ENCODE results near the gene SV2B.

SV2B gene

DNA sequence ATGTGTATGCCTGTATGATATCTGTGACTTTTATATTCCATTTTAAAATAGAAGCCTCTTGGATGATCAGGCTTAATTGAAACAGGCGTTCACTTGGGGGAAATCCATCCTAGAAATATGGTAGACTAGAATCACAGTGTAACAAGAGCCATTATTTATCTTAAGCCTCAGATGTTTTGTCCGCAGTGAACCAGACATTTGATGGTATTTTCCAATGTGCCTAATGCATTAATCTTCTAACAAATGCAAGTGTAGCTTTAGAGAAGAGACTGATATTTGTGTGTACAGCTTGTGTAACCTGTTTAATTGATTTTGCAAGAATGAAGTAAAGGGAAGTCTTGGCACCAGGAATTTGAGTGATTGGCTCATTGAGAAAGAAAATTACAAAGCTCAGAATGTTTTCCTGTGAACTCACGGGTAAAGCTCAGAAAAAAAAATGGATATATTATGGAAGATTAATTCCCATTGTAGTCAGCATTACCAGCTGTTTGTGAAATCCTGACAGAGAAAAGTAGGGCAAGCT is 155.7 kb downstream of the SV2B start:
- DNase-seq (ENCODE audit: low read depth), result no peak
- TF ChIP-seq, protein P1, sequence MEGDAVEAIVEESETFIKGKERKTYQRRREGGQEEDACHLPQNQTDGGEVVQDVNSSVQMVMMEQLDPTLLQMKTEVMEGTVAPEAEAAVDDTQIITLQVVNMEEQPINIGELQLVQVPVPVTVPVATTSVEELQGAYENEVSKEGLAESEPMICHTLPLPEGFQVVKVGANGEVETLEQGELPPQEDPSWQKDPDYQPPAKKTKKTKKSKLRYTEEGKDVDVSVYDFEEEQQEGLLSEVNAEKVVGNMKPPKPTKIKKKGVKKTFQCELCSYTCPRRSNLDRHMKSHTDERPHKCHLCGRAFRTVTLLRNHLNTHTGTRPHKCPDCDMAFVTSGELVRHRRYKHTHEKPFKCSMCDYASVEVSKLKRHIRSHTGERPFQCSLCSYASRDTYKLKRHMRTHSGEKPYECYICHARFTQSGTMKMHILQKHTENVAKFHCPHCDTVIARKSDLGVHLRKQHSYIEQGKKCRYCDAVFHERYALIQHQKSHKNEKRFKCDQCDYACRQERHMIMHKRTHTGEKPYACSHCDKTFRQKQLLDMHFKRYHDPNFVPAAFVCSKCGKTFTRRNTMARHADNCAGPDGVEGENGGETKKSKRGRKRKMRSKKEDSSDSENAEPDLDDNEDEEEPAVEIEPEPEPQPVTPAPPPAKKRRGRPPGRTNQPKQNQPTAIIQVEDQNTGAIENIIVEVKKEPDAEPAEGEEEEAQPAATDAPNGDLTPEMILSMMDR (IDR thresholded peaks at IDR 0.05; ENCODE audit: insufficient read depth, low read depth, low read length, missing control alignments), result no peak
- no peak overlapping the region for H3K4me3 ChIP-seq (ENCODE audit: low read depth, low read length)

DNA sequence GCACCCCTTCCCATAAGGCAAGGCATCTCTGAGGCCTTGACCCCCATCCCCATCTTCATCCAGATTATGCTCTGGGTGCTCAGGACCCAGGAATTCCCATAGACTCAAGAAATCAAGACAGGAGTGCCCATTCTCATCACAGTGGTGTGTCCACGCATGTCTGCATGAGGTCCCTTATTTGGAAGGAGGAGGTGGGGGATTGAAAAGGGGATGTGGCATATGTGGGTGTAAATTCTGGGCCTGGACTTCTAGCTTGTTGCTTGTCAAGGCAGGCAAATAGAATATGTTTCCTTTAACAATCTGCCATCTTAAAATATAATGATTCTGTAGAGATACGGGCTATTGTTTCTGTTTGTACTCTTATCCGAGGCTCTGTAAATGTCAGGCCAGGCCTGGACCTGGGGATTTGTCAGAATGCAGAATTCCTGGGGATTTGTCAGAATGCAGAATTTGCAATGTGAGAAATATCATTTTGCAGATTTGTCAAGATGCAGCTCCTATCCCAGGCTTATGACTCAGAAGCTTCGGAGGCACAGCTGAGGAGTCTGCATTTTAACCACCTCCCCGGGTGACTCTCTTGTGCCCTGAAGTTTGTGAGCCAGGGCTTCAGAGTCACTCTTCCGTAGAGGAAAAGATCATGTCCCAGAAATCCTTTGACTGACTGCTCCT is 157.8 kb downstream of the SV2B start:
- TF ChIP-seq, protein P1 (IDR thresholded peaks at IDR 0.05; ENCODE audit: insufficient read depth, low read depth, low read length, missing control alignments), result no peak
- H3K4me3 ChIP-seq (ENCODE audit: low read depth, low read length), result no peak overlapping the region
- DNase-seq (ENCODE audit: low read depth), result no peak

DNA sequence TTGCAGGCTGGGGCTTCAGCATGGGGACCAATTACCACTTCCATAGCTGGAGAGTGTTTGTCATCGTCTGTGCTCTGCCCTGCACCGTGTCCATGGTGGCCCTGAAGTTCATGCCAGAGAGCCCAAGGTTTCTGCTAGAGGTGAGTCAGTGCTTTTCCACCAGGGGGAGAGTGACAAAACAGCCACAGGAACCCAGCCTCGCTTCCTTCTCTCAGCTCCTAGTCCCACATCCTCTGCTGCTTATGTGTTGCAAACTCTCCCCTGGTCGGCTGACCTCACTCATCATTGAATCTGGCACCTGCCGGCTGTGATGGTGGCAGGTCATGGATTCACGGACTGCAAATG is 158.3 kb downstream of the SV2B start:
- no peak overlapping the region for H3K4me3 ChIP-seq (ENCODE audit: low read depth, low read length)
- peak; percentile 28 for DNase-seq (ENCODE audit: low read depth)
- TF ChIP-seq, protein P1 (IDR thresholded peaks at IDR 0.05; ENCODE audit: insufficient read depth, low read depth, low read length, missing control alignments), result no peak

DNA sequence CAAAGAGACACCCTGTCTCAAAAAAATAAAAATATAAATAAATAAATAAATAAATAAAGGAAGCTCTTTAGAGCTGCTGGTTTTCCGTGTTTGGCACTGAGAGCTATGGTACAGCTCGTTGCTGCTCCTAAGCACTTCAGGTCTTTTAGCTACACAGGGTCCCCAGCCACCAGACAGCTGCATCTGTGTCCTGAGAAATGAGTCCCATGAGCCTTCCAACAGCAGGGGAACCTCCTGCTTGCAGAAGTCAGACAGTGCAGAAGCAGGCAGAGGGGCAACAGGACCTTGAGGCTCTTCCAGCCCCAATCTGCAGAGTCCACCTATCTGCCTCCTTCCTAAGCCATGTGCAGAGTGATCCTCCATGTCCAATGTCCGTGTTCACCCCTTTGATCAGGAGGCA is 159.0 kb downstream of the SV2B start:
- H3K4me3 ChIP-seq (ENCODE audit: low read depth, low read length), result no peak overlapping the region
- TF ChIP-seq, protein P1 (IDR thresholded peaks at IDR 0.05; ENCODE audit: insufficient read depth, low read depth, low read length, missing control alignments), result no peak
- no peak for DNase-seq (ENCODE audit: low read depth)

DNA sequence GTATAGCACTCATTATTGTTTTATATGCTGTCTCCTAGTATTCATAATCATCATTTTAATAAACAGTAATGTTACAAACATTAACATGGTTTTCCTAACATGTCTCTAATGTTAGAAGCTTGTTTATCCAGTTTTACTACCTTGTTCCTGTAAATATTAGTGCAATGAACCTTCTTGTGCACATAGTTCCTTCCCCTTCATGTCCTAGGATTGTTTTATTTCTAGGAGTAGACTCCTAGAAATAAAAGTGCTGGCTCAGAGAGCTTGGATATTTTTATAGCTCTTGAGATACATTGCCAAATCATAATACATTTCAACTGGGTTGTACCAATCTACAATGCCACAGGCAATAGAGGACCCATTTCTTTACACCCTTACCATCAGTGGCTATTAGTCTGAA is 161.3 kb downstream of the SV2B start:
- TF ChIP-seq, protein P1 (IDR thresholded peaks at IDR 0.05; ENCODE audit: insufficient read depth, low read depth, low read length, missing control alignments), result no peak
- no peak overlapping the region for H3K4me3 ChIP-seq (ENCODE audit: low read depth, low read length)
- no peak for DNase-seq (ENCODE audit: low read depth)

DNA sequence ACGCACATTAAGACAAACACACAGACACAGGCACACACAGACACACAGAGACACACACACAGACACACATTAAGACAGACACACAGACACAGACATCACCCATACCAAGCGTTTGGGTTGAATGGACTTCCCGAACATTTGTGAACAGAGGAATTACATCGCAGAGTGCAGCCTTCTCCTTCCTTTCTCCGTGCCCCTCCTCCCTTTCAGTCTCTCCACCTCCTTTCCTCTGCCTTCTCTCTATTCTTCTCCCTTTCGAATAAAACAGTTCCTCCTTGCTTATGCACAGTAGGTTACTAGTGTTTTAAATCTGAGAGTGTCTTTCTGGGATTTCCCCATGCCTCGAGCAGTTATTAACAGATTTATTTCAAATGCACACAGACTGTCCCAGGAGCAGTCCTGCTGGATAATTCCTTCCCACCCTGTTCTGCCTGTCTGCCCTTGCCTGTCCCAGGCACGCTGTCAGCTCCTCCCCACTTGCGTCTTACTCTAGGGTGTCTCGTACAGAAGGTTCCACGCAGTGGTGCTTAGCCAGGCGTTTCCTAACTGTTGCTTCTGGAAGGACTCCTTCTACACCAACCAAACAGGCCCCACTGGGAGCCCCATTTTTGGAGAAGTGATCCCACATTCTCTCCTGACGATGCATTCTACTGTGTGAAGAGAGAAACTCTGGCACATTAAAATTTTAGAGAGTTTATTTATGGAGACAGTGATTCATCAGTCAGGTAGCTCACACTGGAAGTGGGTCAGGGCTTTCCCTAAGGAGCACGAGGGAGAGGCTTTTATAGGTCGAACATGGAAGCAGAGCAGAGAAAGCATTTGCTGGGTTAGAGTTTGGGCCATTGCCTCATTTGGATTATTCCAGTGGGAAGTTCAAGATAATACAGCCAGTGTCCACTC is 163.8 kb downstream of the SV2B start:
- DNase-seq (ENCODE audit: low read depth), result no peak
- no peak overlapping the region for H3K4me3 ChIP-seq (ENCODE audit: low read depth, low read length)
- TF ChIP-seq, protein P1 (IDR thresholded peaks at IDR 0.05; ENCODE audit: insufficient read depth, low read depth, low read length, missing control alignments), result no peak
